NT2/D1 (cell line): ENCODE data around the gene AGA.

Source experiments
- SUZ12 ChIP-seq: IDR thresholded peaks from 2 replicates; pipeline ENCODE4 v1.6.1; 2011; ENCODE audit not compliant: insufficient read length, insufficient read depth; ENCODE audit errors: extremely low read depth
- YY1 ChIP-seq: IDR thresholded peaks from 2 replicates; pipeline ENCODE4 v1.6.1; 2011; ENCODE audit not compliant: insufficient read length, insufficient read depth
- ZNF274 ChIP-seq: IDR thresholded peaks from 2 replicates; pipeline ENCODE4 v1.6.1; 2011; ENCODE audit warnings: mild to moderate bottlenecking, low read depth, low read length

DNA sequence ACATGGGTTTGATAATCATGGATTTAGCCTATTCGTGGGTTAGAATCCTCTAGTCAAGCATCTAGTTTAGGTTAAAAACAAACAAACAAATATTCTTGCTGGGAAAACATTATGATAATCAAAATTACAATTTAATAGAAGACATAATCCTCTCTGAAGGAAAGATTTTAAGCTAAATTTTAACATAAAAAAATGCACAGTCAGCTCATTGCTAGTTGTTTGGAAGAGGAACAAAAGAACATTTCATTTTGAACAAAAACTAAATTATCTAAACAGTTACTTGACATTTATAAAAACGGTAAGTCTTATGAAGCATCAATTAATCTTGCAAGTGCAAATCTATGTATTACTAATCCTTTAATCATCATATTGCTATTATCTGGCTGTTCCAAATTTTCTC lies 18.2 kb upstream of the AGA start:
- no peak for TF ChIP-seq ZNF274
- TF ChIP-seq YY1, result no peak
- TF ChIP-seq SUZ12, result no peak
